Measurements from ENCODE around the gene LETM1. TPM values are rescaled to one million over a fixed set of nuclear protein-coding genes. Genes with fewer than 3 reads are reported as not detected.
A peak's percentile ranks its signal among the peaks of the same experiment; 100 is the strongest.

Gene LETM1
- polyA plus RNA-seq = 27.4 TPM
- long read RNA-seq, donor 1, full-length matches to known transcripts = 3 of 3 reads
- long read RNA-seq, donor 1, partial matches to known transcripts = 0 of 3 reads
- long read RNA-seq, donor 1, other reads (novel, unspliced or antisense) = 0 of 3 reads
- long read RNA-seq, donor 2, full-length matches to known transcripts = 4 of 9 reads
- long read RNA-seq, donor 2, partial matches to known transcripts = 5 of 9 reads
- long read RNA-seq, donor 2, other reads (novel, unspliced or antisense) = 0 of 9 reads
- long read RNA-seq, donor 3 = 0 reads
- long read RNA-seq, donor 4 = 0 reads
- long read RNA-seq, donor 5, full-length matches to known transcripts = 3 of 3 reads
- long read RNA-seq, donor 5, partial matches to known transcripts = 0 of 3 reads
- long read RNA-seq, donor 5, other reads (novel, unspliced or antisense) = 0 of 3 reads
- long read RNA-seq, donor 6, full-length matches to known transcripts = 4 of 4 reads
- long read RNA-seq, donor 6, partial matches to known transcripts = 0 of 4 reads
- long read RNA-seq, donor 6, other reads (novel, unspliced or antisense) = 0 of 4 reads
- long read RNA-seq, donor 7, full-length matches to known transcripts = 1 of 1 reads
- long read RNA-seq, donor 7, partial matches to known transcripts = 0 of 1 reads
- long read RNA-seq, donor 7, other reads (novel, unspliced or antisense) = 0 of 1 reads
- long read RNA-seq, donor 8, full-length matches to known transcripts = 3 of 3 reads
- long read RNA-seq, donor 8, partial matches to known transcripts = 0 of 3 reads
- long read RNA-seq, donor 8, other reads (novel, unspliced or antisense) = 0 of 3 reads
- long read RNA-seq, donor 9, full-length matches to known transcripts = 4 of 4 reads
- long read RNA-seq, donor 9, partial matches to known transcripts = 0 of 4 reads
- long read RNA-seq, donor 9, other reads (novel, unspliced or antisense) = 0 of 4 reads
- long read RNA-seq, donor 10, full-length matches to known transcripts = 5 of 11 reads
- long read RNA-seq, donor 10, partial matches to known transcripts = 6 of 11 reads
- long read RNA-seq, donor 10, other reads (novel, unspliced or antisense) = 0 of 11 reads
- long read RNA-seq, donor 11, full-length matches to known transcripts = 1 of 1 reads
- long read RNA-seq, donor 11, partial matches to known transcripts = 0 of 1 reads
- long read RNA-seq, donor 11, other reads (novel, unspliced or antisense) = 0 of 1 reads

DNA sequence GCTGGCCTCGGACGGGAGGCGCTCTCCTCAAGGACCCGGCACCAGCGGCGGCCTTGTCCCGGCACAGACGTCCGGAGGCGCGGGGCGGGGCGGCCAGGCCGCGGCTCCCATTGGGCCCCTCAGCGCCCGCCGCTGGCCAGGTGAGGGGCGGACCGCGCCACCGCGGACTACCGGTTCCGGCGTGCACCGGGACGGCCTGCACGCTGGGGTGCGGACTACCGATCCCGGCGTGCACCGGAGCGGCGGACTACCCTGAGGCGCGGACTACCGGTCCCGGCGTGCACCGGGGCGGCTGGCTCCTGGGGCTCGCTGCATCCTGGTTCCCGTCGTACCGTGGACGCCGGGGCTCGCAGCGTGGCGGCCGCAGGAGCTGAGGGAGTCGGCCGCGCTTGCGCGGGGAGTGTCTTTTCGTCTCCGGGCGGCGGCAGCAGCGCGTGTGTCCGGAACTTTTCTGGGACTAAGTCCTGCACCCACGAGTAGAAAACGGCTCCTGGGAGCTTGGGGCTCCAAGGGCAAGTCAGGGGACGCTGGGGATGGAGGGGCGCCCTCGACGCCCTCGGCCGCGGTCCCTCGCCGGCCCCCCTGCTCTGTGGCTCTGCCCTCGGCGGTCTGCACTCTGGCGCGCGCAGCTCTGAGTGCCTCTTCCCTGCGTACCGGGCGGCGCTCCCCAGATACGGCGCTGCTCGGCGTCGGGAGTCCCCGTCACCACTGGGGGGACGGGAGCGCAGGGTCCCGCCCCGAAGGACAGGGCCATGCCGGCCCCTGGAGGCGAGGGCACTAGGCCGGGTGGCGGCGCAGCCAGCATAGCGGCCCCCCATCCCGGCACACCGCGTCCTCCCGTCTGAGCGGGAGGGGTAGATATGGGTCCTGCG is at the start of gene LETM1:
LETM1 (minus strand) TSS at position 86 of the 872 bp plus-strand sequence. CDS start 206 bp downstream, outside the sequence.
- H3K27ac ChIP-seq (ENCODE audit: low read length) = peak within 1 kb of the TSS; percentile 81
- H3K4me1 ChIP-seq (ENCODE audit: control insufficient read depth, insufficient read depth, low read length) = peaks cover 26% of the 10 kb centered on the region
- peak; percentile 97 to 98 for DNase-seq
- H3K36me3 ChIP-seq (ENCODE audit: control insufficient read depth, insufficient read depth, low read length) = no peaks in the 10 kb centered on the region
- no peaks in the 10 kb centered on the region for H3K27me3 ChIP-seq (ENCODE audit: control insufficient read depth, insufficient read depth, low read length)
- H3K9me3 ChIP-seq (ENCODE audit: control insufficient read depth, low read depth, low read length) = no peaks in the 10 kb centered on the region
- peak within 1 kb of the TSS; percentile 86 for H3K4me3 ChIP-seq (ENCODE audit: low read length)
- WGBS (ENCODE audit: insufficient coverage, low lambda C conversion rate) = no CpG with 5 or more reads among the region's 107 CpGs

DNA sequence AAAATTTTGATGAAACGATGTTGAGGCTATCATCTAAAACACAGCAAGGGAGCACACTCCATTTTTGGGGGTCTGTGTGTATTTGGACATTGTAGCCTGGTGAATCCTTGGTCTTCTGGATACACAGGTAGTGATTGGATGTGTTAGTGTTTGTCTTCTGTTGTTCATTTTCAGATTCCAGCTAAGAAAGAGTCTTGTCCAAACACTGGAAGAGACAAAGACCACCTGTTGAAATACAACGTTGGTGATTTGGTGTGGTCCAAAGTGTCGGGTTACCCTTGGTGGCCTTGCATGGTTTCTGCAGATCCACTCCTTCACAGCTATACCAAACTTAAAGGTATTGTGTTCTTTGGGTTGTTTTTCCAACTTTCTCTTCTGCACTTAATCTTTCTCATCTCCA is 48.1 kb upstream of the LETM1 start:
- no peaks in the 10 kb centered on the region for H3K9me3 ChIP-seq (ENCODE audit: control insufficient read depth, low read depth, low read length)
- DNase-seq = no peak
- WGBS (ENCODE audit: insufficient coverage, low lambda C conversion rate) = 50% methylated on average over 2 of the region's 3 CpGs
- H3K27ac ChIP-seq (ENCODE audit: low read length) = no peak overlapping the region
- no peak overlapping the region for H3K4me3 ChIP-seq (ENCODE audit: low read length)
- H3K27me3 ChIP-seq (ENCODE audit: control insufficient read depth, insufficient read depth, low read length) = no peaks in the 10 kb centered on the region
- no peaks in the 10 kb centered on the region for H3K4me1 ChIP-seq (ENCODE audit: control insufficient read depth, insufficient read depth, low read length)
- H3K36me3 ChIP-seq (ENCODE audit: control insufficient read depth, insufficient read depth, low read length) = peaks cover 57% of the 10 kb centered on the region

DNA sequence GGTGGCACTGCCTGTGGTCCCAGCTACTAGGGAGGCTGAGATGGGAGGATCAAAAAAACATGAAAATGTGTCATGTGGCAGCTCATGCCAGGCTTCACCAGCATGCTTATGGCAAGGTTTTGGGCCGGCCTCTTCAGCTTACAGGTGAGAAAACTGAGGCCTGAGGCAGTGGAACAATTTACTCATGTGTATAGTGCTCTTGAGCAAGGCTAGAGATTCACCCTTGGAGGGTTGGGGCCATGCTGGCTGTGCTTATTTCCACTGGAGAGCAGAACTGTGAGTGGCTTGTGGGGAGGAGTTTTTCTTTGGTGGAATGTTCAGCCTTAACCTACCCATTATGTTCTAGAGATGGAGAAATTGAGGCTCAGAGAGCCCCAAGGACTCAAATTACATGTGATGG is 47.1 kb upstream of the LETM1 start:
- Histone ChIP-seq H3K36me3 (ENCODE audit: control insufficient read depth, insufficient read depth, low read length) (peaks cover 54% of the 10 kb centered on the region), H3K27me3 (ENCODE audit: control insufficient read depth, insufficient read depth, low read length) (no peaks in the 10 kb centered on the region), H3K27ac (ENCODE audit: low read length) (no peak overlapping the region), H3K4me3 (ENCODE audit: low read length) (no peak overlapping the region), H3K9me3 (ENCODE audit: control insufficient read depth, low read depth, low read length) (no peaks in the 10 kb centered on the region), H3K4me1 (ENCODE audit: control insufficient read depth, insufficient read depth, low read length) (no peaks in the 10 kb centered on the region)
- no peak for DNase-seq
- WGBS (ENCODE audit: insufficient coverage, low lambda C conversion rate) = no CpG with 5 or more reads among the region's 1 CpG

GRCh38 chr4:1902243-1902642 is 46.3 kb upstream of the LETM1 start:
- H3K27ac ChIP-seq (ENCODE audit: low read length) = no peak overlapping the region
- H3K4me1 ChIP-seq (ENCODE audit: control insufficient read depth, insufficient read depth, low read length) = no peaks in the 10 kb centered on the region
- H3K4me3 ChIP-seq (ENCODE audit: low read length) = no peak overlapping the region
- H3K9me3 ChIP-seq (ENCODE audit: control insufficient read depth, low read depth, low read length) = no peaks in the 10 kb centered on the region
- H3K27me3 ChIP-seq (ENCODE audit: control insufficient read depth, insufficient read depth, low read length) = no peaks in the 10 kb centered on the region
- no peak for DNase-seq
- H3K36me3 ChIP-seq (ENCODE audit: control insufficient read depth, insufficient read depth, low read length) = peaks cover 49% of the 10 kb centered on the region
- no CpG with 5 or more reads among the region's 2 CpGs for WGBS (ENCODE audit: insufficient coverage, low lambda C conversion rate)

- no CpG with 5 or more reads among the region's 6 CpGs for WGBS (ENCODE audit: insufficient coverage, low lambda C conversion rate)
- no peaks in the 10 kb centered on the region for H3K4me1 ChIP-seq (ENCODE audit: control insufficient read depth, insufficient read depth, low read length)
- peaks cover 44% of the 10 kb centered on the region for H3K36me3 ChIP-seq (ENCODE audit: control insufficient read depth, insufficient read depth, low read length)
- H3K4me3 ChIP-seq (ENCODE audit: low read length) = no peak overlapping the region
- H3K9me3 ChIP-seq (ENCODE audit: control insufficient read depth, low read depth, low read length) = no peaks in the 10 kb centered on the region
- no peak for DNase-seq
- H3K27me3 ChIP-seq (ENCODE audit: control insufficient read depth, insufficient read depth, low read length) = no peaks in the 10 kb centered on the region
- H3K27ac ChIP-seq (ENCODE audit: low read length) = no peak overlapping the region
Measured at GRCh38 chr4:1901127-1901526, 45.2 kb upstream of the LETM1 start.

- Histone ChIP-seq H3K36me3 (ENCODE audit: control insufficient read depth, insufficient read depth, low read length) (peaks cover 42% of the 10 kb centered on the region), H3K27me3 (ENCODE audit: control insufficient read depth, insufficient read depth, low read length) (no peaks in the 10 kb centered on the region), H3K9me3 (ENCODE audit: control insufficient read depth, low read depth, low read length) (no peaks in the 10 kb centered on the region), H3K27ac (ENCODE audit: low read length) (no peak overlapping the region), H3K4me3 (ENCODE audit: low read length) (no peak overlapping the region), H3K4me1 (ENCODE audit: control insufficient read depth, insufficient read depth, low read length) (no peaks in the 10 kb centered on the region)
- DNase-seq = no peak
- WGBS (ENCODE audit: insufficient coverage, low lambda C conversion rate) = no CpG with 5 or more reads among the region's 16 CpGs
Measured at GRCh38 chr4:1900624-1901023, 44.7 kb upstream of the LETM1 start.

- no peak for DNase-seq
- Histone ChIP-seq H3K4me1 (ENCODE audit: control insufficient read depth, insufficient read depth, low read length) (no peaks in the 10 kb centered on the region), H3K4me3 (ENCODE audit: low read length) (no peak overlapping the region), H3K9me3 (ENCODE audit: control insufficient read depth, low read depth, low read length) (no peaks in the 10 kb centered on the region), H3K36me3 (ENCODE audit: control insufficient read depth, insufficient read depth, low read length) (peaks cover 36% of the 10 kb centered on the region), H3K27ac (ENCODE audit: low read length) (no peak overlapping the region), H3K27me3 (ENCODE audit: control insufficient read depth, insufficient read depth, low read length) (no peaks in the 10 kb centered on the region)
Measured at GRCh38 chr4:1900087-1900433, 44.1 kb upstream of the LETM1 start.

GRCh38 chr4:1899149-1900086 is 43.5 kb upstream of the LETM1 start:
- Histone ChIP-seq H3K9me3 (ENCODE audit: control insufficient read depth, low read depth, low read length) (no peaks in the 10 kb centered on the region), H3K4me3 (ENCODE audit: low read length) (no peak overlapping the region), H3K27me3 (ENCODE audit: control insufficient read depth, insufficient read depth, low read length) (no peaks in the 10 kb centered on the region), H3K27ac (ENCODE audit: low read length) (no peak overlapping the region), H3K4me1 (ENCODE audit: control insufficient read depth, insufficient read depth, low read length) (no peaks in the 10 kb centered on the region), H3K36me3 (ENCODE audit: control insufficient read depth, insufficient read depth, low read length) (peaks cover 36% of the 10 kb centered on the region)
- 0% methylated on average over 1 of the region's 15 CpGs for WGBS (ENCODE audit: insufficient coverage, low lambda C conversion rate)
- DNase-seq = peak; percentile 57 to 68

GRCh38 chr4:1898681-1899080 is 42.7 kb upstream of the LETM1 start:
- no peak overlapping the region for H3K27ac ChIP-seq (ENCODE audit: low read length)
- no peaks in the 10 kb centered on the region for H3K4me1 ChIP-seq (ENCODE audit: control insufficient read depth, insufficient read depth, low read length)
- H3K27me3 ChIP-seq (ENCODE audit: control insufficient read depth, insufficient read depth, low read length) = no peaks in the 10 kb centered on the region
- no peak overlapping the region for H3K4me3 ChIP-seq (ENCODE audit: low read length)
- no peaks in the 10 kb centered on the region for H3K9me3 ChIP-seq (ENCODE audit: control insufficient read depth, low read depth, low read length)
- no CpG with 5 or more reads among the region's 1 CpG for WGBS (ENCODE audit: insufficient coverage, low lambda C conversion rate)
- peaks cover 36% of the 10 kb centered on the region for H3K36me3 ChIP-seq (ENCODE audit: control insufficient read depth, insufficient read depth, low read length)
- DNase-seq = no peak

Data from large intestine (tissue), 12 donors.